HG03558 (cell line): Measurements from ENCODE around the gene TENM3.
"Not testable (repeated sequence)": the region's sequence is repeated elsewhere in the genome, so short reads cannot be mapped to it uniquely, and the experiment has no call there.

ENCODE experiments used
- ATAC-seq: cut with Tn5 transposase; IDR thresholded peaks from one replicate; pipeline ENCODE4 v1.9.1; 2021; ENCODE audit warnings: moderate number of reproducible peaks; ENCODE audit not compliant: unreplicated experiment; ENCODE audit errors: extremely low read depth

TENM3 gene

DNA sequence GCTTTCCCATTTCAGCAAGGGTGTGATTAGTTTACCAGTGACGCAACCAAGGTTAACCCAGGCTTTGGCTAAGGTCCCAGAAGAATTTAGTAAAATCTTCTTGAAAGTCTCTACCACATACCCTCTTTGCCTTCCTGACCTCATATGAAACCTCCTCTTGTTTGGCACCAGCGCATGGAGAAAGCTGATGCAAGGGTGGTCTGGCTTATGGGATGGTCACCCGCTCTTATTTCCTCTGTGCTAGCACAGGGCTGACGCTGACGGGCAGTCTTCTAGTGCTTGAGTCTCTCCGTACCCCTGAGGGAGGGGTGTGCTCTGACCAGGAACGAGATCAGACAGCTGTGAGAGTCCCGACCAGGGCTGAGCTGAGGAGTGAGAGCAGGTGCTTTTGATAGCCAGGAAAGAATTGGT is 137.6 kb downstream of the TENM3 start:
- no peak for ATAC-seq

DNA sequence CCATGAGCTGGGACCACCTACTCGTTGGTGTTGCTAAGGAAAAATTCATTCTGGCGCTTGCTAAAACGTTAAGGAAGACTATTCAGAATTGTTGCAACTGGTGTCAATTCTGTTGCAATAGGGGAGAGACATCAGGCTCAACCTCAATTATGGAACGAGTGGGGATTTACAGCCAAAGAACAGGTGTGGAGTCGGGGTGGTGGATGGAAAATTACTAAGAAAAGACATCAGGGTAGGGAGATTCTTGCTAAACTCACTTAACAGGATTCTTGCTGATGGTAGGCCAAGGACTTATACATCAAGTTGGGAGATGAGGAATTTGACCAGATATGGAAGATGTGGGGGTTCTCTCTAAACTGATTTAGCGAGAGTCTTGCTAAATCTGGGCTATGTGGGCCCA is 139.7 kb downstream of the TENM3 start:
- no peak for ATAC-seq

GRCh38 chr4:182384631-182385091 is 141.5 kb downstream of the TENM3 start:
- ATAC-seq: no peak

- ATAC-seq: no peak
Measured at GRCh38 chr4:182385897-182386296, 142.7 kb downstream of the TENM3 start.

DNA sequence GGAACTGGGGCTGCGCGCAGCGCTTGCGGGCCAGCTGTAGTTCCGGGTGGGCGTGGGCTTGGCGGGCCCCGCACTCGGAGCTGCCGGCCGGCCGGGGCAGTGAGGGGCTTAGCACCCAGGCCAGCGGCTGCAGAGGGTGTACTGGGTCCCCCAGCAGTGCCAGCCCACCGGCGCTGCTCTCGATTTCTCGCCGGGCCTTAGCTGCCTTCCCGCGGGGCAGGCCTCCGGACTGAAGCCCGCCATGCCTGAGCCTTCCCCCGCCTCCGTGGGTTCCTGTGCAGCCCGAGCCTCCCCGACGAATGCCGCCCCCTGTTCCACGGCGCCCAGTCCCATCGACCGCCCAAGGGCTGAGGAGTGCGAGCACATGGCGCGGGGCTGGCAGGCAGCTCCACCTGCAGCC is 143.4 kb downstream of the TENM3 start:
- not testable (repeated sequence) for ATAC-seq

- no peak for ATAC-seq
Measured at GRCh38 chr4:182391111-182391684, 148.0 kb downstream of the TENM3 start.

- no peak for ATAC-seq
Measured at GRCh38 chr4:182394181-182394580, 151.0 kb downstream of the TENM3 start.

DNA sequence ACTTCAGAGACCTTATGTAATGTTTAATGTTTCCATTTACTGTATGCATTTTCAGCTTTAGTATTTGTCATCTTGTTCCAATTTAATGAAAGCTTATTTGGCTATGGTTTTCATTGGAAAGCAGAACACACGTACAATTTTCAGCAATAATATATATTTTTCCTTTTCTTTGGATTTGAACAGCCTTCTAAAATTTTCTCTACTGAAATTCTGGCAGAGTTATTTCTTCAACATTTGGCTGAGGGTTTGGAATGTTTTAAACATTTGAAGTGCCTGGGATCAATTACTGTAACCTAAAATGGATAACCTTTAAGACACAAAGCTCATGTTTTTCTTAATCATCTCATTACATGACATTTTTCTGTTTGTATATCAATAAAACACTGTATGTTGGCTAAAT is 156.9 kb downstream of the TENM3 start:
- ATAC-seq: no peak

- ATAC-seq: no peak
Measured at GRCh38 chr4:182400790-182401189, 157.6 kb downstream of the TENM3 start.

- ATAC-seq: no peak
Measured at GRCh38 chr4:182404376-182404775, 161.2 kb downstream of the TENM3 start.

DNA sequence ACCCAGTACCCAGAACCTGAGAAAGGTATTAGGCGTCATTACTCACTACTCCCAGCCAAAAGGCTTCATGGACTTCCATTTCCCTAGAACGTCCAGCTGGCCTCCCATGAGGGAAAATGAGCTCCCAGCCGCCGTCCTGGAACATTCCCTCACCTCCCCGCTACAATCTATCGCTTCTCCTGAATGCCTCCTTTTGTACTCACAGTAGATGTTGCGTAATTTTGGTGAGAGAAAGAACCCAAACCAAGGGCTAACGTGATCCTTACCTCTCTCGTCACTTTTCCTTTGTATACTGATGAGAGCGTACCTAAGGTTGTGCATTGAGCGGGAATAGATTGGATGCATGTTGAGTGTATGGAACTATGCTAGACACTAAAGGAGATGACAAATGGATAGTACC is 161.9 kb downstream of the TENM3 start:
- no peak for ATAC-seq

DNA sequence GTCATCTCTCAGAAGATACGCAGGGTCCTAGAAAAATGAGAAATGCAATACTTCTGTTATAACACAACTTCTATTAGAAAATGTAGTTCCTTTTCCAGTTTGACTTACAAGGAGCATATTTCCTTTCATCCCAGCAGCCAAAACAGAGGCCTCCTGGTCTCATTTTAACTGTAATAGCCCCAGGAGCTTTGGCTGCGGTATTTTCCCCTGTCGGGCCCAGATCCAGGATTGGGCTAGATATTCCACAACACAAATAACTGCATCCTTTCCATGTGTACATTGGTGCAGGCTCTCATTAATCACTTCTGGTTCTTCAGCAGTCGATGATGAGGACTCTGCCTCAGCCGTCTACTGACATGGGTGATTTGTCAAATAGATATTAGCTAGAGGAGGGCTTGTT is 166.1 kb downstream of the TENM3 start:
- ATAC-seq: no peak

- ATAC-seq: no peak
Measured at GRCh38 chr4:182411391-182411790, 168.2 kb downstream of the TENM3 start.

DNA sequence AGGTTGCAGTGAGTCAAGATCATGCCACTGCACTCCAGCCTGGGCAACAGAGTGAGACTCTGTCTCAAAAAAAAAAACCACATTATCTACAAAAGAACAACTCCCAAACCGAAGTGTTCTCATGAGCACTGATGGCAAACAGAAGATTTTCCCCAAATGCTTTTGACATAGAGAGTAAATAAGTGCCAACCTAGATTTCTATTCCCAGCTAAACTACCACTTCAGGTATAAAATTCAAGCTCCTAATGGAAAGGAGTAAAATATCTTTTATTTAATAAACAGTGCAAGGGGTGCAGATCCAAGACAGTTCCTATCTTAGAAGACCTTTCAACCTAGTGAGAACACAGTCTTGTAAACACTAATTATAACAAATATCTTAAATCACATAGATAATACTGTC is 170.3 kb downstream of the TENM3 start:
- ATAC-seq: no peak

- ATAC-seq: no peak
Measured at GRCh38 chr4:182415116-182415515, 171.9 kb downstream of the TENM3 start.

DNA sequence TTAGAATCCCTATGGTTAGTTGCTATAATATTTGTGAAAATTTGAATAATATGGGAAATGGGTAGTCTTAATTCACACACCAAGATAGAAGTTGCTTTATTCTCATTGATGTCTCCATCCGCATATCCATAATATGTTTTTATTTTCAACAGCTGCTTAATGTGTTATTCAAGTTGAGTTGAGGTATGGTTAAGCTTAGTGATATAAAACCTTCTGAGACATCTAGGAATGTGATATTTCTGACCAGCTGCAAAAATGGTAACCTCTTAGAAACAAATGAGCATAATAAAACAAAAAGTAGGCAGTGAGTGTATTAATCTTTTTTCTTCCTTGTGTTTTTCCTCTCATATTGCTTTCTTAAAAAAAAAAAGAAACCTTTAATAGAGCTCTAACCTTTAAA is 172.9 kb downstream of the TENM3 start:
- no peak for ATAC-seq

DNA sequence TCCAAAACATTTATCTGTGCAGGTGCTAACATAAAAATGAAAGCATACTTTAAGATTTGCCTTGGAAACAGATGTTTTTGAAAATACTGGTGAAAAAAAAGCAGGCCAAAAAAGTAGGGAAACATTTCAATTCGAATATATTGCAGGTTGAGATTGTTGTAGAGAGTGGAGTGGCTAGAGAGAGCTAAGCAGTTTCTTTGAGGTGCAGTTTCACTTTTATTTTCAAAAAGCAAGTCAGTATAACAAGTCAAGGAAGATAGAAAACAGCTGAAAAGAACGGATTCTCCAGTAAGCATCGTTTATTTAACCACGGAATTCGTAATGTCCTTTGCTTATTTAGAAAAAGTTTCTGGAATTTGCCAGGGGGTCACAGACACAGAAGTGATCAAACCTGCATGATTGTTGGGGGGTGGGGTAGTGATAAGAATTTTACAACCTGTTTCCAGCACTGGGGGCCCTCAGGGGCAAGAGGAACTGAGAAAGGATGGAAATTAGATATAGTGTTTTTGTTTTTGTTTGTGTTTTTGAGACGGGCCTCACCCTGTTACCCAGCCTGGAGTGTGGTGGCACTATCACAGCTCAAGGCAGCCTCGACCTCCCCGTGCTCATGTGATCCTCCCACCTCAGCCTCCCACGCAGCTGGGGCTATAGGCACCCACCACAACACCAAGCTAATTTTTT is 175.0 kb downstream of the TENM3 start:
- no peak for ATAC-seq

GRCh38 chr4:182420189-182420588 is 177.0 kb downstream of the TENM3 start:
- no peak for ATAC-seq

GRCh38 chr4:182421753-182422152 is 178.6 kb downstream of the TENM3 start:
- no peak for ATAC-seq

DNA sequence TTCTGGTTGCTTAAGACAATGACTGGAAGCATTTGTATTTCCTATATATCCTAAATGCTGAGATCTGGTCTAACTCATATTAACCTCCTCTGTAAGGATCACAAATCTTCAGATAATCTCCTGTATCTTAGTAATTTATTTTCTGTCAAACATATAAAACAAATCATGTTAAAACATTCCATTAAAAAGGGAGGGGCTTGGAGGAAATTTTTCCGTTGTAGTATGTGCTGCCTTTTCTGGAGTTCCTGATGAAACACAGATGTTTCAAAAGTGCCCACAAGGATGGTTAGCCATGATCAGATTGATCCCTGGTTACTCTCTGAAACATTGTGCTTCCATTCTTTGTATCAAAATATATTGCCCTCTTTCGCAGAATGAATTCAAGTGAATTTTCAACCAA is 182.1 kb downstream of the TENM3 start:
- ATAC-seq: no peak

DNA sequence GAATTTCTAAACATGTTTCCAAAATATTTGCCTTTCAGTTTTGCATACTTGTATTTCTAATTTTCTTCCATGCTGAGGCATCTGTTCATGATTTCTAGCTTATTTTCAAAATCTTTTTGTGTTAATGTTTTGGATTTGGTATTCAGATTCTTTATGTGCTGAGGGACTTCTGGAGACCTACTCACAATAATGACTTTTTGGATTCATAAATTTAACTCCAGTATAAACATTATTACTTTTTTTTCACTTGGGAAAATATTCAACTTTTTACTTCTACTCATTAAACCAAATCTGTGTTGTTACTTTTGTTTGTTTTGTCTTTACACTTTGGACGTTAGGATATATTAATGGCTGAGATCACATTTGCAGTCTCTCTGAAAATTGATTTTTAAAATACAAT is 183.7 kb downstream of the TENM3 start:
- ATAC-seq: no peak

- ATAC-seq: no peak
Measured at GRCh38 chr4:182427554-182427953, 184.4 kb downstream of the TENM3 start.
